HG03135 (cell line): ENCODE data around the gene NIPSNAP3A.
"Not testable (repeated sequence)": the region's sequence is repeated elsewhere in the genome, so short reads cannot be mapped to it uniquely, and the experiment has no call there.

Source experiments
- ATAC-seq: cut with Tn5 transposase; IDR thresholded peaks from one replicate; pipeline ENCODE4 v1.9.1; 2021; ENCODE audit warnings: mild to moderate bottlenecking, moderate library complexity; ENCODE audit not compliant: unreplicated experiment

NIPSNAP3A gene

GRCh38 chr9:104747565-104748358 lies at the start of gene NIPSNAP3A:
Gene NIPSNAP3A (plus strand): TSS chr9:104747683. CDS start chr9:104747793, 110 bp downstream.
- ATAC-seq = peak; percentile 86

GRCh38 chr9:104700306-104700705 lies 47.2 kb upstream of the NIPSNAP3A start:
- ATAC-seq = no peak

GRCh38 chr9:104708737-104709136 lies 38.7 kb upstream of the NIPSNAP3A start:
- not testable (repeated sequence) for ATAC-seq

- no peak for ATAC-seq
Measured at GRCh38 chr9:104711604-104712003, 35.9 kb upstream of the NIPSNAP3A start.

GRCh38 chr9:104725014-104725413 lies 22.5 kb upstream of the NIPSNAP3A start:
- ATAC-seq = no peak

GRCh38 chr9:104738452-104738851 lies 9.0 kb upstream of the NIPSNAP3A start:
- no peak for ATAC-seq

GRCh38 chr9:104740621-104741020 lies 6.9 kb upstream of the NIPSNAP3A start:
- ATAC-seq = no peak

- ATAC-seq = peak; percentile 38
Measured at GRCh38 chr9:104743376-104743985, 4.0 kb upstream of the NIPSNAP3A start.

GRCh38 chr9:104745852-104746251 lies 1.6 kb upstream of the NIPSNAP3A start:
- ATAC-seq = no peak

- ATAC-seq = no peak
Measured at GRCh38 chr9:104746285-104746684, 1.2 kb upstream of the NIPSNAP3A start.

- no peak for ATAC-seq
Measured at GRCh38 chr9:104746798-104747197, 685 bp upstream of the NIPSNAP3A start.

- ATAC-seq = no peak
Measured at GRCh38 chr9:104747245-104747564, 278 bp upstream of the NIPSNAP3A start.

GRCh38 chr9:104748359-104749031 lies 1.0 kb downstream of the NIPSNAP3A start:
- no peak for ATAC-seq

GRCh38 chr9:104750185-104750767 lies 2.8 kb downstream of the NIPSNAP3A start:
- ATAC-seq = peak; percentile 41

- no peak for ATAC-seq
Measured at GRCh38 chr9:104758974-104759373, 11.5 kb downstream of the NIPSNAP3A start.

GRCh38 chr9:104765138-104765537 lies 17.7 kb downstream of the NIPSNAP3A start:
- no peak for ATAC-seq

- ATAC-seq = no peak
Measured at GRCh38 chr9:104766025-104766424, 18.5 kb downstream of the NIPSNAP3A start.

- no peak for ATAC-seq
Measured at GRCh38 chr9:104767507-104767906, 20.0 kb downstream of the NIPSNAP3A start.

GRCh38 chr9:104769029-104769428 lies 21.5 kb downstream of the NIPSNAP3A start:
- ATAC-seq = not testable (repeated sequence)

- ATAC-seq = no peak
Measured at GRCh38 chr9:104769655-104770054, 22.2 kb downstream of the NIPSNAP3A start.

- ATAC-seq = peak; percentile 31
Measured at GRCh38 chr9:104772714-104773510, 25.4 kb downstream of the NIPSNAP3A start.
